Hematopoietic multipotent progenitor cell treated with erythropoietin and hydrocortisone succinate and interleukin-3 and kit ligand, for 15 days (in vitro differentiated cells): ENCODE results near the gene ZNF674.
"Not testable (repeated sequence)": the region's sequence is repeated elsewhere in the genome, so short reads cannot be mapped to it uniquely, and the experiment has no call there.

ENCODE experiments used
- DNase-seq: peaks from one replicate; pipeline ENCODE4 v3.0.0-alpha.2; 2015; ENCODE audit warnings: low spot score

The ZNF674 gene

GRCh38 chrX:46569621-46570020 is 24.4 kb upstream of the ZNF674 start:
- no peak for DNase-seq

DNA sequence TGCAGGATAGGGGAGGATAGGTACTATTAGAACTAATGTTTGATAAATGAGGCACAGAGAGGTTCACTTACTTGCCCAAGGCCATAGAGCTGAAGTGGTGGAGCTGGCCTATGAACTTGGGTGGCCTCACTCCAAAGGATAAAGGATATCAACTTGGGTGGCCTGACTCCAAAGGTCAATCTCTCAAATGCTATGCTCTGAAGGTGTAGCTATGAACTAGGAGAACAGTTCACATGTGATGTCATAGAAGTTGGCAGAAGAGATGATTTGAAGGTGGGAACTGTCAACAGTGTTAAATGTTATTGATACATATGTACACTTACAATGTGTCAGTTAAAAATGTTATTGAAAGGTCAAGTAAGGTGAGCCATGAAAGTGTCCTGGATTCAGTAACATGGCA is 22.2 kb upstream of the ZNF674 start:
- no peak for DNase-seq

DNA sequence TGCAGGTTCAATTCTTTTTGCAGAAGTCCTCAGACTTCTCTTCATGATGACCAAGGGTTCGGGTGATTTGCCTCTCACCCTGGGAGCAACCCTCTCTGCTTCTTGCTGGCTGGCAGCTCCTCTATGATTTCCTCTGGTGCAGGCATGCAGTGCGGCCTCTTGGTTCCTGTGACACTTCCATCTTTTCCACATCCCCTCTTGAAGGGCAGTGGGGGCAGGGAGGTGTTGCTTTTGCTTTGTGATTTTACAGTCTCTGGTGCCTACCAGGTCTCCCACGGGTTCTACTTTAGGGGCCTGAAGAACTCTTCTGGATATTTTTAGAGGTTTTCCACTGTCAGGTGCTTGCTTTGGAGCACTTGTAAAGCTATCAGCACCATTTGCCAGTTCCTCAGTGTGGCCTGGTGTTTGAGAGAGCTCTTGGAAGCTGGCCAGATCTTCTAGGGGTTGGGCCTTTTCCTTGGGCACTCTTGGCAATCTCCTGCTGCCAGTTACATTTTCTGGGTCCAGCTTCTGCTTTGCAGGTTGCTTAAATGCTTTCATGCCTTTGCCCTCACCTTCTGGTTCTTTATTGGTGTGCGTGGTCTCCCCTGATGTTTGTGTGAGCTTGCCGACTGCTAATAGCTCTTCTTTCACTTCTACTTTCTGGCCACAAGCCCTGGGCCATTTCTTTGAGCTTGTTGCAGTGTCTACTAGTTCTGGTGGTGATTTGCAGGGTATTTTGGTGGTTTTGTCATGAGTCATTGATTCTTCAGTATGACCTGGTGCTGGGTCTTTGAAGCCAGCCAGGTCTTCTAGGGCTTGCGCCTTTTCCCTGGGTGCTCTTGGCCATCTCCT is 16.8 kb upstream of the ZNF674 start:
- DNase-seq: peak; percentile 29

DNA sequence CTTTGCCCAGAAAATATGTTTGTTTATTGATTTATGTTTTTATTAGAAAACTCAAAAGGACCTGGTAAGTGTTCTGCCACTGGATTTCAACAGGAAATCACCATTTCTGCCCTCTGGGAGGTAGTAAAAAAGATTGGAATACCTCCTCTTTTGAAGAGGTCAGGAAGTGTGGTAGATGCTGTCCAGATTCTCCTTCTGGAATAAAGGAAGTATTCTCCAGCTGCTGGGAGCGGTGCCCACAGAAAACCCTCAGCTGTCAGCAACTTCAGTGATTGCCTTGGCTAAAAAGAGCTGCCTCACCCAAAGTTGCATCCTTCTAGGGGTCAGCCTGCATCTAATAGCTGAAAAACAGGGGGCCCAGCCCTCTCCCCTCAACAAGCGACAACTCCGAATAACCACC is 13.8 kb upstream of the ZNF674 start:
- DNase-seq: no peak

GRCh38 chrX:46554942-46555341 is 9.7 kb upstream of the ZNF674 start:
- no peak for DNase-seq

DNA sequence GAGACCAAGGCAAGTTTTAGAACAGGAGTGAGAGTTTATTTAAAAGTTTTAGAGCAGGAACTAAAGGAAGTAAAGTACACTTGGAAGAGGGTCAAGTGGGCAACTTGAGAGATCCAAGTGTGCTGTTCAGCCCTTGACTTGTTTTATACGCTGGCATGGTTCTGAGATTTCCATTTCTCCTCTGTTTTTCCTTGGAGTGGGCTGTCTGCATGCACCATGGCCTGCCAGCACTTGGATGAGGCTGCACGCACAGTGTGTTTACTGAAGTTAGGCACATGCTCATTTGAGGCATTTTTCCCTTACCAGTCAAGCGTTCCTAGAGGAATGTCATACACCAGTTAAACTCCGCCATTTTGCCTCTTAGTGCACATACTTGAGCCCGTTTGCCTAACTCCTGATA is 8.7 kb upstream of the ZNF674 start:
- DNase-seq: no peak

DNA sequence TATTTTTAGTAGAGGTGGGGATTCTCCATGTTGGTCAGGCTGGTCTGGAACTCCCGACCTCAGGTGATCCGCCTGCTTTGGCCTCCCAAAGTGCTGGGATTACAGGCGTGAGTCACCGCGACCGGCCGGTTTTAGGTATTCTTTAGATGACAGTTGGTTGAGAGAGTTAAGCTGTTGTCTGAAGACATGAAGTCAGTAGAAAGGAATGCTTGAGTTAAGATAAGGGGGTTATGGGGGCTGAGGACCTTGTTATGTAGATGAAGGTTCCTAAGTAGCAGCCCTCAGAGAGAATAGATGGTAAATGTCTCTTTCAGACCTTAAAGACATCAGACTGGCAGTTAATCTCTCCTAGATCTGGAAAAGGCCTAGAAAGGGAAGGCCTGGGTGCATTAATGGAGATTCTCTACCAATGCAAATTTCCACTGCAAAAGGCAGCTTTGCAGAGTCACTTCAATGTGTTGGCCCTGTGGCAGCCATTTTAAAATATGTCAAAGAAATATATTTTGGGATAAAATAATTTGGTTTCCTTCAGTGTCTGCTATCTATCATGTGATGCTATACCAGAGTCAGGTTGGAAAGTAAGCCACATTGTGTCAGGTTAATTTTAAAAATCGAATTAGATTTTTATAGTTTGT is 6.4 kb upstream of the ZNF674 start:
- DNase-seq: no peak

GRCh38 chrX:46549914-46550313 is 4.7 kb upstream of the ZNF674 start:
- no peak for DNase-seq

DNA sequence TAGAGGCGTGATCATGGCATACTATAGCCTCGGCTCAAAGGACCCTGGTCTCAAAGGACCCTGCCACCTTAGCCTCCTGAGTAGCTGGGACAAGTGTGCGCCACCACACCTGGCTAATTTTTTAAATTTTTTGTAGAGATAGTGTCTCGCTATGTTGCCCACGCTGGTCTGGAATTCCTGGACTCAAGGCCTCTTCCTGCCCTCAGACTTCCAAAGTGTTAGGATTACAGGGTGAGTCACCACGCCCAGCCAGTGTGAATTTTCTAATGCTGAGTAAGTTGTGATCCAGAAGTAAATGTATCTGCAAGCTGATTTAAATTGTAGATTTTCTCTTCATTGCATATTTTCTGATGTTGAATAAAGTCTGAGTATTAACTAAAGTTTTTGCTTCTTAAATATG is 2.6 kb upstream of the ZNF674 start:
- DNase-seq: no peak

GRCh38 chrX:46544527-46544926 is 694 bp downstream of the ZNF674 start:
- DNase-seq: not testable (repeated sequence)

DNA sequence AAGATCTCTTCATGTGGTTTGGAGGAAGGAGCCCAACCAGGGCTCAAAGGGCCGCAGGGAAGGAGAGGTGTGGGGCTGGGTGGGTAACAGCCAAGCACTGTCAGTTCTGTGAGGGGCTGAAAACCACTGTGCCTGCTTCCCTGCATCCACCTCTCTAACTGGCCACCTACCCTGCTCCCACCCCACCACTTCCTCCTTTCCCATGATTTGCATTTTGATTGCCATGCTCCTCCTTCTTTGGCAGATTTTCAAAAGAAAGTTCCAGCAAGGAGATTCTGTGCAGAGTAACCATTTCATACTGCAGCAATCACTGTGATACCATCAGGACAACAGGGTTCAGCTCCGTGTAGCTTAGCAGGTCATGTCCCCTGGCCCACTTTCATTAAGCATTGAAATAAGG is 1.8 kb downstream of the ZNF674 start:
- DNase-seq: no peak

GRCh38 chrX:46531442-46531841 is 13.8 kb downstream of the ZNF674 start:
- DNase-seq: no peak

DNA sequence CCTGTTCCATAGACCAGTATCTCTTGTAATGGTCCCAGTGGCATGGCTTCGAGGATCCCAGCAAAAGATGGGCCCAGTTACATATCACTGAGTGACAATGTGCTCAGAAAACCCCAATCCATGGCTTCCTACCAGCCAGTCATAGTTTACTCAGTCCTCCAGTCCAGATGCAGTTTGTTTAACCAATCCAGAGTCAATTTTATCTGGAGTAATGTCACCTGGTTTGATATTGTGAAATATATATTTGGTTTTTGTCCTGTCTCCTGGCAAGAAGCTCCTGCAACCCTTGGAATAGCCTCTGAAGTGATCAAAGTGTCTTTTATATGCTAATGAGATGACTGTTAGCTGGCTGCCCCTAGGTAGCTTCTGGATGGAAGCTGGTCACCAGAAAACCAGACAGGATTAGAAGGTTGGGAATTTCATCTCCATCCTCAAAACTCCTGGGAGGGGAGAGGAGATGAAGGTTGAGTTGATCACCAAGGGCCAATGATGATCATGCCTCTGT is 14.8 kb downstream of the ZNF674 start:
- DNase-seq: not testable (repeated sequence)

- not testable (repeated sequence) for DNase-seq
Observed at GRCh38 chrX:46529740-46530403, 15.3 kb downstream of the ZNF674 start.

DNA sequence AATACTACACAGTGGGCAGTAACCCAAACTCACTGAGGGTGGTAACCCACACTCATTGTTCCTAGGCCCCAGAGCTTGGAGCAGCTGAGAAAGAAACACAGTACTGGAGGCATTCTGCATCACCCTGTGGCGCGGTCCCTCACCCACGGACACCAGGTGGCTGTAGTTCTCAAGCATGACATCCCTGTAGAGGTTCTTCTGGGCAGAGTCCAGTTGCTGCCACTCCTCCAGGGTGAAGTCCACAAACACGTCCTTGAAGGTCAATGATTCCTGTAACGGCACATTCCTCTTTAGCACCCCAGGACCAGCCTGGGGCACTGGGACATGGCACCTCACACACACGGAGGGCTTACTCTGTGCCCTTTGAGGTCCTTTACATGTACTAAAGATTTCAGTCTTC is 16.6 kb downstream of the ZNF674 start:
- DNase-seq: not testable (repeated sequence)

DNA sequence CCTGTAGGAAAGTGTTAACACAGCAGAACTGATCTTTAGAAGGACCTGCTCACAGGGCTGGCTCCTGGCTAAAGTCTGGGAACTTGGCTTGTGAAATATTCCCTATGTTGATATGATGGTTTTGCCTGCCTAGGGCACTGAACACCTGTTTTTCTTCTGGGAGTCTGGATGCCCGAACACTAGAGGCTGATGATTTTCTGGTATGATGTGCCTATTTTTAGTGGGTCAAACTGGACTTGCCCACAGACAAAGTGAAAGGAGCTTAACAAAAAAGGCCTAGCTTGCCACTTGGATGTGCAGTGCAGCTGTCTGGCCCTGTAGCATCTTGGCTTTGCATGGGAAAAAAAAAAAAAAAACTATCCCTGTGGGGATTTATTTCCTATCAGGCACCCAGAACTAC is 39.1 kb downstream of the ZNF674 start:
- no peak for DNase-seq

GRCh38 chrX:46502848-46503247 is 42.4 kb downstream of the ZNF674 start:
- DNase-seq: no peak

DNA sequence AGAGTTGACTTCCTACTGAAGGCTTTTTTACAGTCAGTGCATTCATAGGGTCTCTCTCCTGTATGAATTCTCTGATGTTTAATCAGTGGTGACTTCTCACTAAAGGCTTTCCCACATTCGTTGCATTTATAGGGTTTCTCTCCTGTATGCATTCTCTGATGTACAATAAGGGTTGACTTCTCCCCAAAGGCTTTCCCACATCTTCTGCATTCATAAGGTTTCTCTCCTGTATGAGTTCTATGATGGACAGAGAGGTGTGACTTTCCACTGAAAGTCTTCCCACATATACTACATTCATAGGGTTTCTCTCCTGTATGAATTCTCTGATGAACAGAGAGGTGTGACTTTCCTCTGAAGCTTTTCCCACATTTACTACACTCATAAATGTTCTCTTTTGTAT is 45.2 kb downstream of the ZNF674 start:
- no peak for DNase-seq

- no peak for DNase-seq
Observed at GRCh38 chrX:46488712-46489111, 56.5 kb downstream of the ZNF674 start.

DNA sequence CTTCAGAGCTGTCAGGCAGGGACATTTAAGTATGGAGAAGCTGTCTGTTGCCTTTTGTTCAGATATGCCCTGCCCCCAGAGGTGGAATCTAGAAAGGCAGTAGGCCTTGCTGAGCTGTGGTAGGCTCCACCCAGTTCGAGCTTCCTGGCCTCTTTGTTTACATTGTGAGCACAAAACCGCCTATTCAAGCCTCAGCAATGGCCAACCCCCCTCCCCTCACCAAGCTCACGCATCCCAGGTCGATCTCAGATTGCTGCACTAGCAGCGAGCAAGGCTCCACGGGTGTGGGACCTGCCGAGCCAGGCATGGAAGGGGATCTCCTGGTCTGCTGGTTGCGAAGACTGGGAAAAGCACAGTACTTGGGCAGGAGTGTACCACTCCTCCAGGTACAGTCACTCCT is 59.3 kb downstream of the ZNF674 start:
- DNase-seq: no peak

GRCh38 chrX:46478634-46479033 is 66.6 kb downstream of the ZNF674 start:
- not testable (repeated sequence) for DNase-seq

- no peak for DNase-seq
Observed at GRCh38 chrX:46477435-46477834, 67.8 kb downstream of the ZNF674 start.

DNA sequence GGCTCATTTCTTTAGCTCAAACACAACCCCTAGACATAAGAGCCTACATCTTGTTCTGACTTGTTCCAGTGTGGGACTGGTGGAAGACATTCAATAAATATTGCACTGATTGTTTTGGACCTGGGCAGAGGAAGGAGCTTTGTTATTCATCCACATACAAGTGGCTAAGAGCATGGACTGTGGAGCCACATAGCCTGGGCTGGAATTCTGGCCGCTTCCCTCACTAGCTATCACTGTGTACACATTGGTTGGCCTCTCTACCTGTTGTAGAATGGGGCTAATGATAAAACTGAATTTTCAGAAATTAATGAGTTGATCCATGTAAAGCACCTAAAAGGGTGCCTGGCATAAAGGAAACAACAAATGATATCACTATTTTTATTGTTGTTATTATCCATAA is 80.0 kb downstream of the ZNF674 start:
- no peak for DNase-seq
